GM18505 (cell line): ENCODE measurements around the gene OSR1.
A peak's percentile ranks its signal among the peaks of the same experiment; 100 is the strongest.
"Not testable (repeated sequence)": the region's sequence is repeated elsewhere in the genome, so short reads cannot be mapped to it uniquely, and the experiment has no call there.

Experiments
- ATAC-seq: cut with Tn5 transposase; IDR thresholded peaks from one replicate; pipeline ENCODE4 v1.9.1; 2021; ENCODE audit not compliant: unreplicated experiment
- POLR2A ChIP-seq: IDR thresholded peaks from 4 replicates; pipeline ENCODE4 v1.6.1; 2011; ENCODE audit warnings: borderline replicate concordance; ENCODE audit not compliant: insufficient read depth, insufficient read length; ENCODE audit errors: extremely low read depth

OSR1 gene

DNA sequence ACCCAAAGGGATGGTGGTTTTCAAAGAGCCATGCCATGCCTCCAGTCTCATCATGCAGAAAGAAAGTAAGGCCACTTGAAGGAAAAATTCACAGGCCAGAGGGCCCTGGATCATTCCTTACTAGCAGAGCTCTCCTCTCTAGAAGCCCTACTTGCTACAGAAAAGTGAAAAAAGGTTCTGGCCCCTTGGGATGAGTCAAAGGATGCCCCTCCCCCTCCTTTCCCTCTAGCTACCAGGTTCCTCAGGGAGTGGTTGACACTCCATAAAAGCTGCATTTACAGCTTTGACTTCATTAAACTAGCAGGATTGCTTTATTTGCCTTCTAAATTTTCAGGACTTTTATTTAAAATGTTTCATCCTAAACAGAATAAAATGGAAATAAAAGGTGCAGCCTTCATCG, 21.2 kb downstream of the OSR1 start:
- no peak for TF ChIP-seq POLR2A
- ATAC-seq: no peak

GRCh38 chr2:19336781-19337180, 21.6 kb downstream of the OSR1 start:
- TF ChIP-seq POLR2A: no peak
- ATAC-seq: no peak

- TF ChIP-seq POLR2A: no peak
- no peak for ATAC-seq
These were observed 25.9 kb downstream of the OSR1 start for GRCh38 chr2:19332503-19332902.

DNA sequence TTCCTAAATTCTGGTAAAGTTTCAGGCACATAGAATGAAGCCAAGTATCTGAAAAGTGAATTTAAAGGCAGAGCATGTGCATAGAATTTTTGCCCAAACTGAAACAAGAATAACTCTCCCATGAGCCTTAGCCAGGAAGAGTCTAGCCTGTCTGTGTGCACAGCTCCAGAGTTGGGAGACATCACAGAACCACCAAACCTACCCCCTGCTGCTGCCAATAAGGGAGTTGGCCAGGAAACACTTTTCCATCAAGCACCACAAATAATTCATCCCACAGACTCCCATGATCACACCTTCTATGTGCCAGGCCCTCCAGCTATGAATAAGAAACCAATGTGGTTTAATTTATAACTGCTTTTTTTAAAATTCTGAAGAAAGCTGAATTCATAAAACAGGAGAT, 27.0 kb downstream of the OSR1 start:
- TF ChIP-seq POLR2A: no peak
- no peak for ATAC-seq

DNA sequence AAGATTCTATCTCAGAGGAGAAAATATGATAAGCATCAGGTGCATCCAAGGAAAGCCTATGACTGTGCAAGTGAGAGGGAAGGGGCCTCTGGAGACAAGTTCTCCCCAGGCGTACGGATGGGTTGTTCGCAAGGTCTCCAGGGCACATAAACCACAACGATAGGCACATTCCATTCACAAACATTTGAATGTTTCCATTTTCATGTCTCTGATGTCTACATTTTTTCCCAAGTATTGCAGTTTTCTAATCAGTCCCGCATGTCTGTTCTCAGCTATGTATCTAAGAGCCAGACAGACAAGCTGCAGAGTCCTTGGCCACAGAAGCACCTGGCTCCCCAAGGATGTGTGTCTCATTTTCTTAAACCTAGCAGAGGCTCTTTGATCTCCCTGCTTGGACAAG, 28.0 kb downstream of the OSR1 start:
- ATAC-seq: no peak
- TF ChIP-seq POLR2A: no peak

DNA sequence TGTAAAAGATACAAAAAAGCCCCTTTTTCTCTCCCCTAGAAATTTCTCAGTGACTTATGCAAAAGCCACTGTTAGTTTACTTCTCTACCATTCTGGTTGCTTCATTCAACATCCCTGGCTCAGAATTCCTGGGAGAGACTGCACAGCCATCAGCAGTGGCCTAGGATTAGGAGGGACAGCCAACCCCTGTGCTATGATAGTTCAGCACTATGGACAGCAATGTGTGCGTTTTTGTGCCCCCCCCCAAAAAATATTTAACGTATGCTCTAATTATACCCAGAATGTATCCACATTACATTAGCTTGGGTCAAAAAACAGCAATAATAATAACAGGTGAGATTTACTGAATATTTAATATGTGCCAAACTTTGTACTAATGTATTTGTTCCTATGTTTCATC, 29.0 kb downstream of the OSR1 start:
- no peak for TF ChIP-seq POLR2A
- no peak for ATAC-seq

DNA sequence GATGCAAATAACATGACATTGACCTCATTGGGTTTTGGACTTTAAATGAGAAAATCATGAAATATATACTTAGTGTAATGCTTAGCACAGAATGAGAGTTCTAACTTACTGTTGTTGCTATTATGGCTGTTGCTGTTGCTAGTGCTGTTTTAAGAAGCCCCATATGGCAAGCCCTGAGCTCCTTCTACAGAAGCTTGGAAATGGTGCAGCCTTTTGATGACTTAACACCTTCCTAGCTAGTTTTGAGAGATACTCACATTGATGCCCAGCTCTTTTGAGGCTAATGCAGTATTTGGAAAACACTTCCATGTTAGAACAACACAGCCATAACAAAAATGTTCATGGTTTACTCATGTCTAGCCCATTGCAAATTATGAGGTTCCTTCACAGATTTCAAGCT, 30.9 kb downstream of the OSR1 start:
- no peak for TF ChIP-seq POLR2A
- no peak for ATAC-seq

DNA sequence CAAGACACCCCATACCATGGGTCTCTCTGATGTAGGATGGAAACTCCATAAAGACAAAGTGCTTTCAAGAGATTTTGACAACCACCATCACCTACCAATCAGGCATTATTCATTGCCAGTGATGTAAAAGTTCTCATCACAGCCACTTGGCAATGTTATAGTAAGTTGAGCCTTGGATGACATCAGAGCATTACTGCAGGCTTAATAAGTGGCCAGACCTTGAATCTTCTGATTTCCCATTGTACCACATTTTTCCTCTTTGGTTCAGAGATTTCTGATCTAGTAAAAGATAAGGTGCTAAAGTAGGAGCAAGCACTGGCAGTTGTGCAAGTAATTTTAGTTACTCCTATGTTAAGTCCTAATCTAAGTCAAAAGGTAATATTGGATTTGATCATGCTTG, 36.5 kb downstream of the OSR1 start:
- no peak for ATAC-seq
- no peak for TF ChIP-seq POLR2A

DNA sequence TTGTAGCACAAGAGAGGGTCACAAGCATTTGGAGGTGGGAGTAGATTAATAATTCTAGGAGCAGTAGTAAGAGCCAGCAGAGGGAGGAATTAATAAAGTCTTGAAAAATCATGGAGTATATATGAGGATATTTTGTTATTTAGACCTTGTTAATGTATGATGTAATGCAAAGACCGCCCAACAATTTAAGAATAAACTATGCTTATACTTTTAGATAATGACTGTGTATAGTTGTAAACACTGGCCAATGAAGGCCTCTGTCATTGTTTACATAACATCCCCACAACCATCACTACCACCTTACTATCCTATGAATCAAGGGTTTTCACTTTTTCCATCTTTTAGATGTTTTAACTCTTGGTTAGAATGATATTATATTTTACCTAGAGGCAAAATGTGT, 37.6 kb downstream of the OSR1 start:
- ATAC-seq: no peak
- TF ChIP-seq POLR2A: no peak

- no peak for ATAC-seq
- TF ChIP-seq POLR2A: no peak
These were observed 38.7 kb downstream of the OSR1 start for GRCh38 chr2:19319698-19320097.

GRCh38 chr2:19319064-19319463, 39.4 kb downstream of the OSR1 start:
- ATAC-seq: no peak
- no peak for TF ChIP-seq POLR2A

GRCh38 chr2:19313553-19313952, 44.9 kb downstream of the OSR1 start:
- no peak for ATAC-seq
- no peak for TF ChIP-seq POLR2A

DNA sequence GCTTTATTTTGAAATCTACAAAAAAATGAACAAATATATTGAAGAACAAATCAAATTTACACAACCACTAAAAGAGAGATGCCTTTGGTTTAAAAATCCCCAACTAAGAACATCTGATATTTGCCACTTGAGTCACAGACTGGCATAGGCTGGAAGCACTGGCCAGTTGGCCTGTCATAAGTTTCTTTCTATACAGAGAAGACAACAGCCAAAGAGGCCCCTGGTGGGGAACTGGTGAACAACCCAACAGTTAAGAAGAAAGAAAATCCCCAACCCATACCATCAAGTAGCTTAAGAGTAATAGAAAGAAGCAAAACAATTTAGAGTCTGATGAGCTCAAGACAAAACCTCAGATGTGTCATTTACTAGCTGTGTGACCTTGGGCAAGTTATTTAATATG, 45.5 kb downstream of the OSR1 start:
- ATAC-seq: peak; percentile 81

DNA sequence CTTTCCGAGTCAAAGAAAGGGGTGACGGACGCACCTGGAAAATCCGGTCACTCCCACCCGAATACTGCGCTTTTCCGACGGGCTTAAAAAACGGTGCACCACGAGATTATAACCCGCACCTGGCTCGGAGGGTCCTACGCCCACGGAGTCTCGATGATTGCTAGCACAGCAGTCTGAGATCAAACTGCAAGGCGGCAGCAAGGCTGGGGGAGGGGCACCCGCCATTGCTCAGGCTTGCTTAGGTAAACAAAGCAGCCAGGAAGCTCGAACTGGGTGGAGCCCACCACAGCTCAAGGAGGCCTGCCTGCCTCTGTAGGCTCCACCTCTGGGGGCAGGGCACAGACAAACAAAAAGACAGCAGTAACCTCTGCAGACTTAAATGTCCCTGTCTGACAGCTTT, 52.4 kb downstream of the OSR1 start:
- not testable (repeated sequence) for ATAC-seq

More for the DNA sequence above, 45.5 kb downstream of the OSR1 start:
- TF ChIP-seq POLR2A: no peak

DNA sequence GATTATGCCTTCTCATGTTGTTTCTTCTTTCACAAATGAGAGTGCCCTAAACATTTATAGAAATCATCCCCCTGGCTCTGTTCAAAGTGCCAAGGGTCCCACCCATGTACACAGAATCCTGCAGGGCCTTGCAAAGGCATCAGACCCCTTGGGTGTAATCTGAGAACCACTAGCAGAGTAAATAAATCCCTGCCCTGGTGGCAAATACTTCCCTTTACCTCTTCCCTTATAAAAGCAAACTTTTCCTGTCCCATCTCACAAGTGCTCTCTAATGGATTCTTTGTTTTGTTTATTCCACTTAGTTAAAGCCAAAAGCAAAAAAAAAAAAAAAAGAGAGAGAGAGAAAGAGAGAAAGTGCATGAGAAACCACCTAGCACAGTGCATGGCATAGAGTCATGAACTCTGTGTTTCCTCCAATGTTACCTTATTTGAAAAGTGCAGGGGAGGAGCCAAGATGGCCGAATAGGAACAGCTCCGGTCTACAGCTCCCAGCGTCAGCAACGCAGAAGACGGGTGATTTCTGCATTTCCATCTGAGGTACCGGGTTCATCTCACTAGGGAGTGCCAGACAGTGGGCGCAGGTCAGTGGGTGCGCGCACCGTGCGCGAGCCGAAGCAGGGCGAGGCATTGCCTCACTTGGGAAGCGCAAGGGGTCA, 52.9 kb downstream of the OSR1 start:
- not testable (repeated sequence) for ATAC-seq

- no peak for ATAC-seq
- no peak for TF ChIP-seq POLR2A
These were observed 56.7 kb downstream of the OSR1 start for GRCh38 chr2:19301706-19302105.
